Measurements from ENCODE around the gene MERTK. TPM values are rescaled to one million over a fixed set of nuclear protein-coding genes. Genes with fewer than 3 reads are reported as not detected.

The MERTK gene
- total and polyA plus RNA-seq, 2 of the 13 experiments (the other 11 are each of a cell fraction or from before 2014, with no cell fraction given): 37.3 to 44.7 TPM

DNA sequence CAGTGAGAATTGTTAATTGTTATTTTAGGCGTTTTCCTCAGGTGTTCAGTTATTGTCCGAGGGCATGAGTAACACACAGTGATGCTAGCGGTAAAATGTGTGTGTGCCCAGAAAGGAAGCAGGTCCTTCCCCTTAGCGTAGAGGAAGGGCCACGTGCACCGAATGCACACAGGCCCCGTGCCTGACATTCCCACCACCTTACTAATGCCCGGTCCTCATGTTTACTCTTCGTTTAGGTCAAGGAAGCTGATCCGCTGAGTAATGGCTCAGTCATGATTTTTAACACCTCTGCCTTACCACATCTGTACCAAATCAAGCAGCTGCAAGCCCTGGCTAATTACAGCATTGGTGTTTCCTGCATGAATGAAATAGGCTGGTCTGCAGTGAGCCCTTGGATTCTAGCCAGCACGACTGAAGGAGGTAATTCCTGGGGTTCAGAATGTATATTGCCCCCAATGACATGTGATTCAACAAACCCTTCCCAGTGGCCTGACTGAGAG is 76.7 kb downstream of the MERTK start (continued):
- TF ChIP-seq ZNF598 (CRISPR knock-in tag; IDR thresholded peaks at IDR 0.05; ENCODE audit: borderline replicate concordance): no peak
- TF ChIP-seq, protein P1, sequence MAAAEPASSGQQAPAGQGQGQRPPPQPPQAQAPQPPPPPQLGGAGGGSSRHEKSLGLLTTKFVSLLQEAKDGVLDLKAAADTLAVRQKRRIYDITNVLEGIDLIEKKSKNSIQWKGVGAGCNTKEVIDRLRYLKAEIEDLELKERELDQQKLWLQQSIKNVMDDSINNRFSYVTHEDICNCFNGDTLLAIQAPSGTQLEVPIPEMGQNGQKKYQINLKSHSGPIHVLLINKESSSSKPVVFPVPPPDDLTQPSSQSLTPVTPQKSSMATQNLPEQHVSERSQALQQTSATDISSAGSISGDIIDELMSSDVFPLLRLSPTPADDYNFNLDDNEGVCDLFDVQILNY (CRISPR knock-in tag; conservative IDR thresholded peaks at IDR 0.05): no peak
- TF ChIP-seq BRCA1 (CRISPR knock-in tag; IDR thresholded peaks at IDR 0.05): no peak
- TF ChIP-seq NBN (conservative IDR thresholded peaks at IDR 0.05): no peak

DNA sequence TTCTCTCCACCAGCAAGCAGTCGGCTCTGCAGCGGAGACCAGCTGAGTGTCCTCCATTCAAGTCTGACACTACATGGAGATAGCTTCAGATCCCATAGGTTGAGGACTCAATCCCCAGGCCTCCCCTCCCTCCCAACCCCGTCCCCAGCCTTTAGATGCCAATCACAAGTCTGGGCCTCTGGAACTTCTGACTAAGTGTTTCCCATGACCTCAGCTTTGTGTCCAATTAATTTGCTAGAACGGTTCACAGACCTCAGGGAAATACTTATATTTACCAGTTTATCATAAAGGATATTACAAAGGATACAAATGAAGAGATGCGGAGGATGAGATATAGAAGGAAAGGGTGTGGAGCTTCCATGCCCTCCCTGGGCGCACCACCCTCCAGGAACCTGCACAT is 77.4 kb downstream of the MERTK start:
- Histone ChIP-seq H3K79me2 (ENCODE audit: insufficient read depth, low read length) (no peaks in the 10 kb centered on the region), H2AFZ (ENCODE audit: low read length) (no peak overlapping the region), H3K4me3 (replicated peaks in 1 of 3; ENCODE audit: insufficient read depth in 1 of 3, low read depth in 2 of 3, low read length in 3 of 3) (no peak overlapping the region), H3K36me3 (replicated peaks in 1 of 2; ENCODE audit: control insufficient read depth in 1 of 2, insufficient read depth in 2 of 2, low read length in 2 of 2) (peaks cover 18 to 50% of the 10 kb centered on the region in 2 experiments), H3K27ac (ENCODE audit: extremely low read length, insufficient read depth, low read length) (peak overlapping the region; percentile 8), H3K27me3 (ENCODE audit: control insufficient read depth in 1 of 2, insufficient read depth in 2 of 2, low read length in 2 of 2) (no peaks in the 10 kb centered on the region), H4K20me1 (ENCODE audit: insufficient read depth, low read length) (no peaks in the 10 kb centered on the region), H3K4me1 (ENCODE audit: insufficient read depth, low read length) (peaks cover 31% of the 10 kb centered on the region), H3K4me2 (ENCODE audit: low read depth, low read length) (no peak overlapping the region), H3K9me3 (ENCODE audit: low read length) (no peaks in the 10 kb centered on the region), H3K9ac (ENCODE audit: insufficient read depth, low read depth, low read length) (no peak overlapping the region)
- intact Hi-C loops (cut with micrococcal nuclease; ENCODE audit: unreplicated experiment) (no loop called here), in situ Hi-C loops (cut with HindIII; ENCODE audit: extremely low pct_ligation_motif_present, low pct_unique_long_range_greater_than_20kb) (no loop called here)
- ATAC-seq (no peak; the same call in 2 of the 3 replicates), DNase-seq (ENCODE audit: low spot score) (no peak), FAIRE-seq (no peak)
- POLR2A ChIA-PET: interaction anchor here (1.2 to 2.0 kb wide), 2 partner anchors 10 to 12 kb away, joined by 3 to 9 read pairs; no protein-coding TSS in a partner anchor
- CTCF ChIA-PET (ENCODE audit: low intra/inter-chr PET ratio, low total read pairs): no interaction called here
- WGBS (ENCODE audit: low lambda C conversion rate): 87% methylated on average over 6 of the region's 6 CpGs
- BruUV-seq (replicated peaks): no TSS peak
- TF ChIP-seq ZFP90 (CRISPR knock-in tag; IDR thresholded peaks at IDR 0.05; ENCODE audit: borderline replicate concordance) (no peak), TCF7L2 (IDR thresholded peaks at IDR 0.05; ENCODE audit: low read depth, low read length) (no peak), MEF2D (CRISPR knock-in tag; IDR thresholded peaks at IDR 0.05) (no peak), SETDB1 (CRISPR knock-in tag; IDR thresholded peaks at IDR 0.05; ENCODE audit: borderline replicate concordance) (no peak), XRCC5 (optimal IDR thresholded peaks at IDR 0.05; ENCODE audit: low read length) (no peak), SATB2 (CRISPR knock-in tag; IDR thresholded peaks at IDR 0.05) (no peak), ZNF326 (CRISPR knock-in tag; IDR thresholded peaks at IDR 0.05; ENCODE audit: borderline replicate concordance) (no peak)
- TF ChIP-seq, protein P2, sequence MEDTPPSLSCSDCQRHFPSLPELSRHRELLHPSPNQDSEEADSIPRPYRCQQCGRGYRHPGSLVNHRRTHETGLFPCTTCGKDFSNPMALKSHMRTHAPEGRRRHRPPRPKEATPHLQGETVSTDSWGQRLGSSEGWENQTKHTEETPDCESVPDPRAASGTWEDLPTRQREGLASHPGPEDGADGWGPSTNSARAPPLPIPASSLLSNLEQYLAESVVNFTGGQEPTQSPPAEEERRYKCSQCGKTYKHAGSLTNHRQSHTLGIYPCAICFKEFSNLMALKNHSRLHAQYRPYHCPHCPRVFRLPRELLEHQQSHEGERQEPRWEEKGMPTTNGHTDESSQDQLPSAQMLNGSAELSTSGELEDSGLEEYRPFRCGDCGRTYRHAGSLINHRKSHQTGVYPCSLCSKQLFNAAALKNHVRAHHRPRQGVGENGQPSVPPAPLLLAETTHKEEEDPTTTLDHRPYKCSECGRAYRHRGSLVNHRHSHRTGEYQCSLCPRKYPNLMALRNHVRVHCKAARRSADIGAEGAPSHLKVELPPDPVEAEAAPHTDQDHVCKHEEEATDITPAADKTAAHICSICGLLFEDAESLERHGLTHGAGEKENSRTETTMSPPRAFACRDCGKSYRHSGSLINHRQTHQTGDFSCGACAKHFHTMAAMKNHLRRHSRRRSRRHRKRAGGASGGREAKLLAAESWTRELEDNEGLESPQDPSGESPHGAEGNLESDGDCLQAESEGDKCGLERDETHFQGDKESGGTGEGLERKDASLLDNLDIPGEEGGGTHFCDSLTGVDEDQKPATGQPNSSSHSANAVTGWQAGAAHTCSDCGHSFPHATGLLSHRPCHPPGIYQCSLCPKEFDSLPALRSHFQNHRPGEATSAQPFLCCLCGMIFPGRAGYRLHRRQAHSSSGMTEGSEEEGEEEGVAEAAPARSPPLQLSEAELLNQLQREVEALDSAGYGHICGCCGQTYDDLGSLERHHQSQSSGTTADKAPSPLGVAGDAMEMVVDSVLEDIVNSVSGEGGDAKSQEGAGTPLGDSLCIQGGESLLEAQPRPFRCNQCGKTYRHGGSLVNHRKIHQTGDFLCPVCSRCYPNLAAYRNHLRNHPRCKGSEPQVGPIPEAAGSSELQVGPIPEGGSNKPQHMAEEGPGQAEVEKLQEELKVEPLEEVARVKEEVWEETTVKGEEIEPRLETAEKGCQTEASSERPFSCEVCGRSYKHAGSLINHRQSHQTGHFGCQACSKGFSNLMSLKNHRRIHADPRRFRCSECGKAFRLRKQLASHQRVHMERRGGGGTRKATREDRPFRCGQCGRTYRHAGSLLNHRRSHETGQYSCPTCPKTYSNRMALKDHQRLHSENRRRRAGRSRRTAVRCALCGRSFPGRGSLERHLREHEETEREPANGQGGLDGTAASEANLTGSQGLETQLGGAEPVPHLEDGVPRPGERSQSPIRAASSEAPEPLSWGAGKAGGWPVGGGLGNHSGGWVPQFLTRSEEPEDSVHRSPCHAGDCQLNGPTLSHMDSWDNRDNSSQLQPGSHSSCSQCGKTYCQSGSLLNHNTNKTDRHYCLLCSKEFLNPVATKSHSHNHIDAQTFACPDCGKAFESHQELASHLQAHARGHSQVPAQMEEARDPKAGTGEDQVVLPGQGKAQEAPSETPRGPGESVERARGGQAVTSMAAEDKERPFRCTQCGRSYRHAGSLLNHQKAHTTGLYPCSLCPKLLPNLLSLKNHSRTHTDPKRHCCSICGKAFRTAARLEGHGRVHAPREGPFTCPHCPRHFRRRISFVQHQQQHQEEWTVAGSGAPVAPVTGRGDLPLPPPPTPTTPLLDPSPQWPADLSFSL (CRISPR knock-in tag; IDR thresholded peaks at IDR 0.05): no peak
- TF ChIP-seq, protein P3, sequence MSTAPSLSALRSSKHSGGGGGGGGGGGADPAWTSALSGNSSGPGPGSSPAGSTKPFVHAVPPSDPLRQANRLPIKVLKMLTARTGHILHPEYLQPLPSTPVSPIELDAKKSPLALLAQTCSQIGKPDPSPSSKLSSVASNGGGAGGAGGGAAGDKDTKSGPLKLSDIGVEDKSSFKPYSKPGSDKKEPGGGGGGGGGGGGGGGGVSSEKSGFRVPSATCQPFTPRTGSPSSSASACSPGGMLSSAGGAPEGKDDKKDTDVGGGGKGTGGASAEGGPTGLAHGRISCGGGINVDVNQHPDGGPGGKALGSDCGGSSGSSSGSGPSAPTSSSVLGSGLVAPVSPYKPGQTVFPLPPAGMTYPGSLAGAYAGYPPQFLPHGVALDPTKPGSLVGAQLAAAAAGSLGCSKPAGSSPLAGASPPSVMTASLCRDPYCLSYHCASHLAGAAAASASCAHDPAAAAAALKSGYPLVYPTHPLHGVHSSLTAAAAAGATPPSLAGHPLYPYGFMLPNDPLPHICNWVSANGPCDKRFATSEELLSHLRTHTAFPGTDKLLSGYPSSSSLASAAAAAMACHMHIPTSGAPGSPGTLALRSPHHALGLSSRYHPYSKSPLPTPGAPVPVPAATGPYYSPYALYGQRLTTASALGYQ (CRISPR knock-in tag; IDR thresholded peaks at IDR 0.05): no peak
